ENCODE results near the gene MAP3K14. TPM values are rescaled to one million over a fixed set of nuclear protein-coding genes. Genes with fewer than 3 reads are reported as not detected.

Gene MAP3K14
- total and polyA plus RNA-seq, 12 donors, result 6.7 to 24.1 (median 12.6) TPM

DNA sequence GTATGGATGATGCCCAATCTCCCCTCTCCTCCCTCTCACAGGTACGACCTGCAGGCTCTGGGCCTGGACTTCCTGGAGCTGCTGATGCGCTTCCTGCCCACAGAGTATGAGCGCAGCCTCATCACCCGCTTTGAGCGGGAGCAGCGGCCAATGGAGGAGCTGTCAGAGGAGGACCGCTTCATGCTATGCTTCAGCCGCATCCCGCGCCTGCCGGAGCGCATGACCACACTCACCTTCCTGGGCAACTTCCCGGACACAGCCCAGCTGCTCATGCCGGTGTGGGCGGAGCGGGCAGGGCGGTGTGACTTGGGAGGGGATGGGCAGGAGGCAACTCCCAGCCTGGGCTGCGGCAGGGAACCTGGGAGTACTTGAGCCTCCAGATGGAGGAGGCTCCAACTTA lies 73.1 kb downstream of the MAP3K14 start:
- TF ChIP-seq CTCF (IDR thresholded peaks at IDR 0.05), result no peak
- H3K36me3 ChIP-seq, result peaks cover 0 to 83% (median 0%) of the 10 kb centered on the region in 9 donors
- H3K27me3 ChIP-seq, result no peaks in the 10 kb centered on the region
- DNase-seq, result no peak
- no peak overlapping the region for H3K27ac ChIP-seq
- intact Hi-C loops (cut with DNase I), result no loop called here
- H3K4me1 ChIP-seq, result peaks cover 4 to 34% (median 28%) of the 10 kb centered on the region in 9 donors
- no peaks in the 10 kb centered on the region for H3K9me3 ChIP-seq
- no peak for ATAC-seq
- WGBS, 2 donors, result 92% methylated on average over 18 of the region's 18 CpGs
- no peak overlapping the region for H3K4me3 ChIP-seq

- Histone ChIP-seq H3K4me3 (peak overlapping the region in 1 of 10 donors; percentile 37), H3K27me3 (no peaks in the 10 kb centered on the region)
- TF ChIP-seq CTCF (IDR thresholded peaks at IDR 0.05), result no peak
Observed at GRCh38 chr17:45242029-45242414, 74.8 kb downstream of the MAP3K14 start.

DNA sequence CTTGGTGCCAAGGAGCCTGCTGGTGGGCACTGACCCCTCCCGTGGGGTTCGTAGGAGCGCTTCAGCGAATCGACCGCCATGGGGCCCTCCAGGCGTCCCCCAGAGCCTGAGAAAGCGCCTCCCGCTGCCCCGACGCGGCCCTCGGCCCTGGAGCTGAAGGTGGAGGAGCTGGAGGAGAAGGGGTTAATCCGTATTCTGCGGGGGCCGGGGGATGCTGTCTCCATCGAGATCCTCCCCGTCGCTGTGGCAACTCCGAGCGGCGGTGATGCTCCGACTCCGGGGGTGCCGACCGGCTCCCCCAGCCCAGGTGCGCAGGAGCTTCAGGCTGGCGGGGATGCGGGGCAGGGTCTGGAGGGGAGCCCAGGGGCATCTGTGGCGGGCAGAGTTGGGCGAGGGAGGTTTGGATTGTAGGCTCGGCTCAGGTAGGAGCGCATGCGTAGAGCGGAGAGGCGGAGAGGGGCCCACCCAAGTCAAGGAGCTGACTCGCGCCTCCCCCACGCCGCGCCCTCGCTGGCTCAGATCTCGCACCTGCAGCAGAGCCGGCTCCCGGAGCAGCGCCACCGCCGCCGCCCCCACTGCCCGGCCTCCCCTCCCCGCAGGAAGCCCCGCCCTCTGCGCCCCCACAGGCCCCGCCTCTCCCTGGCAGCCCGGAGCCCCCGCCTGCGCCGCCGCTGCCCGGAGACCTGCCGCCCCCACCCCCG lies 75.3 kb downstream of the MAP3K14 start:
- Histone ChIP-seq H3K27me3 (no peaks in the 10 kb centered on the region), H3K27ac (no peak overlapping the region), H3K36me3 (peaks cover 0 to 98% (median 0%) of the 10 kb centered on the region in 9 donors), H3K4me3 (peak overlapping the region in 8 of 10 donors; percentile 22 to 46 (median 37)), H3K4me1 (peaks cover 0 to 14% (median 10%) of the 10 kb centered on the region in 9 donors), H3K9me3 (no peaks in the 10 kb centered on the region)
- DNase-seq (no peak), ATAC-seq (peak in 3 of 8 donors; percentile 5 to 39 (median 31))
- intact Hi-C loops (cut with DNase I), result no loop called here
- WGBS, 2 donors, result 19 to 43% methylated on average over 45 to 62 of the region's 62 CpGs
- TF ChIP-seq CTCF (IDR thresholded peaks at IDR 0.05), result no peak

More at GRCh38 chr17:45242029-45242414, 74.8 kb downstream of the MAP3K14 start:
- Histone ChIP-seq H3K9me3 (no peaks in the 10 kb centered on the region), H3K36me3 (peaks cover 0 to 98% (median 0%) of the 10 kb centered on the region in 9 donors), H3K27ac (no peak overlapping the region), H3K4me1 (peaks cover 2 to 20% (median 16%) of the 10 kb centered on the region in 9 donors)
- ATAC-seq (no peak), DNase-seq (no peak)
- intact Hi-C loops (cut with DNase I), result no loop called here
- 36 to 47% methylated on average over 7 to 18 of the region's 18 CpGs for WGBS, 2 donors

GRCh38 chr17:45240905-45241327 lies 75.9 kb downstream of the MAP3K14 start:
- intact Hi-C loops (cut with DNase I), result no loop called here
- peak overlapping the region in 3 of 10 donors; percentile 40 to 46 (median 43) for H3K4me3 ChIP-seq

More at GRCh38 chr17:45240905-45241327, 75.9 kb downstream of the MAP3K14 start:
- no peak for DNase-seq
- TF ChIP-seq CTCF (IDR thresholded peaks at IDR 0.05), result no peak
- H3K27me3 ChIP-seq, result no peaks in the 10 kb centered on the region
- no peaks in the 10 kb centered on the region for H3K9me3 ChIP-seq
- peaks cover 0 to 12% (median 7%) of the 10 kb centered on the region in 9 donors for H3K4me1 ChIP-seq
- peaks cover 0 to 98% (median 0%) of the 10 kb centered on the region in 9 donors for H3K36me3 ChIP-seq
- no peak overlapping the region for H3K27ac ChIP-seq
- no peak for ATAC-seq
- 68 to 78% methylated on average over 21 of the region's 21 CpGs for WGBS, 2 donors
